NCI-H146 treated with DMSO at 0.1 percent for 48 hours (cell line): ENCODE data around the gene EIF3J.

ENCODE experiments used
- DNase-seq: peaks from one replicate; lab custom pipeline; 2025; ENCODE audit not compliant: unreplicated experiment; lab: John Stamatoyannopoulos, UW

The EIF3J gene

DNA sequence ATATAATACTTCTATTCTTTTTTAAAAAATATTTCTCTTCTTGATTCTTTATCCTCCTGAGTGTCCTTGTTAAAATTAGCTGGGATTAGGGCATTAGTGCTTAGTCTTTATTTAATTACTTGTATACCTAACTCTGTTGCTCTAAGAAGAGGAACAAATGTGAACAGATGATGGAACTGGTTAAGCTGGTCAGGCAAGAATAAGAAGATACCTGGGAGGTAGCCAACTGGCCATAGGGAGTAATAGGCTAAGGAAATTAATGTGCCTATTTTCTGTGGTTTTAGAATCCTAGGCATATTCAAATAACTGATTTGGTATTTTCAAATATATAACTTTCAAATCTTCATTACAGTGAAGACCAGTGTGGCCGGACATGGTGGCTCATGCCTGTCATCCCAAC lies 54.4 kb downstream of the EIF3J start:
- DNase-seq, result no peak

DNA sequence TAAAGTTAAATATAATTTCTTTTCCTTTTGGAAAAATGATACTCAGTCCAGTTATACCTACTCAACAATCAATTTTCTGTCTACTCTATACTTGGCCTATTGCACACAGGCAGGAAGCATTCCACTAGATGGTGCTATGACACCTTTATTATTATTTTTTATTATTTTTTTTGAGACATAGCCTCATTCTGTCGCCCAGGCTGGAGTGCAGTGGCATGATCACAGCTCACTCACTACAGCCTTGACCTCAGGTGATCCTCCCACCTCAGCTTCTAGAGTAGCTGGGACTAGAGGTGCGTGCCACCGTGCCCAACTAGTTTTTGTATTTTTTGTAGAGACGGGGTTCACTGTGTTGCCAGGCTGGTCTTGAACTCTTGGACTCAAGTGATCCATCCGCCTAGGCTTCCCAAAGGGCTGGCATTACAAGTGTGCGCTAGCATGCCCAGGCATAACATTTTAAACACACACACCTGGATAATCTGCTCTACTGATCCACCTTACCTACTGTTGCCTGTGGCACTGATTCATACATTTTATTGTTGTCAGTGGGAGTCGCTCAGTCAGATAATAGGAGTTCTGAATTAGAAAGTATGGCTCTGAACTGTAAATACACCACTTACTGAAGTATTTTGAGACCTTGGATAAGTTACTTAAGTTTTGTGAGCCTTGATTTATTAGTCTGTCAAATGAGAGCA lies 56.2 kb downstream of the EIF3J start:
- DNase-seq, result no peak

- no peak for DNase-seq
Measured at GRCh38 chr15:44595246-44595645, 58.3 kb downstream of the EIF3J start.

DNA sequence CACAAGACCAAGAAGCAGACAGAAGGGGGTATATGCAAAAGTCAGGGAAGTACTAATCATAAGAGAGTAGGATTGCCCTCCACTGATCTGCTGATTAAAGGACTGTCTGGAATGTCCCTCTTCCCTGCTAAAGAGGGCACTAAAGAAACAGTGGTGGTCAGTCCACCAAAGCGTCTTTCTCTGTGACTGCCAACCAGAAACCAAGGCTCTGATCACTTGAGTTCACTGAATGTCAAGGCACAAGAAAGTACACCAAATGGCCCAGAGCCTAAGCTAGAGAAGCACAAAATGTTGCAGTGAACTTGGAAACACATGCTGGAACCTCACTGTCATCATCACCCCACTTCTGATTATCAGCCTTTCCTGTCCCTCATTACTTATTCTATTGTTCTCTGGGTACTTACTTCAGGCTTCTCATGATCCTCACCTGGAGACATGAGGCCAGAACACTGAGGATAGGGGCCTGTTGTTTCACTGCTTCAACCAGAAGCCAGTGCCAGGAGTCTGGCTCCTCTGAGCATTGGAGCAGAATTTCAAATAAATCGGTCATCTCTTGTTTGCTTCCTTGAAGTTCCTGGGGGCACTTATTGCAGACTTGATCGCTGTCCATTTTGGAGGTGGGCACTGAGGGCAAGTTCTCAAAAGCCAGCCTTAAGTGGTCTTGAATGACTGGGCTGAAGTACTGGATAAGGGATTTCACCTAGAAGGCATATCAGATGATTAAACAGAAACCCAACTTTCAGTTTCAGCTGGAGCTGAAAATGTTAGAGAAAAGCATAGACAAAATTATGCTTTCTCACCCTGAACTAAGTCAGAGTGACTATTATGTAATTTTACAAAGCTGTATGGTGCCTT lies 58.9 kb downstream of the EIF3J start:
- DNase-seq, result no peak

DNA sequence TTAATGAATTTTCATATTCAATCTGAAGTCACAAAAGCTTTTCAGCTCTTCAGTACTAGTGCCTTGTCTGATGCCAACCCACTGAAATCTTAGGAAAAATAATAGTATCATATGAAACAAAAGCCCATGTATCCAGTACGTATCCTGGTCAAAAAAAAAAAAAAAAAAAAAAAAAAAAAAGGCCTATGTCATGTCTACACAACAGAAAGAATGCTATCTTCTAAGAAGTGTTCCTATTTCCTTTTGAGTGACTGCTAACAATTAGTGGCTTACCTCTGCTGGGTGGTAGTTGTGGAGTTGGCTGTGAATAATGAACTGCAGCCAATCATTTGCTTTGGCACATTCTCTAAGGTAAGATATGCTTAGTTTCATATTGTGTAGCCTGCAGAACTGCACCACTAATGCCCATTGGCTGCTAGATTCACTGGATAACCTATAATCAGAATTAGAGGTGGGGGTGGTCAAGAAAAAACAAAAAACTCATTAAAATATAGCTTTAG lies 59.6 kb downstream of the EIF3J start:
- DNase-seq, result no peak

GRCh38 chr15:44598066-44598465 lies 61.1 kb downstream of the EIF3J start:
- no peak for DNase-seq

- no peak for DNase-seq
Measured at GRCh38 chr15:44598892-44599291, 61.9 kb downstream of the EIF3J start.

- no peak for DNase-seq
Measured at GRCh38 chr15:44603126-44603525, 66.2 kb downstream of the EIF3J start.

- DNase-seq, result no peak
Measured at GRCh38 chr15:44606740-44607139, 69.8 kb downstream of the EIF3J start.
